MCF 10A (cell line): ENCODE measurements around the gene NFASC. TPM values are rescaled to one million over a fixed set of nuclear protein-coding genes. Genes with fewer than 3 reads are reported as not detected.

Experiments used
- BruUV-seq: library from RNA; stranded (reverse); fragments of 400-500 nt; replicated peaks from 2 replicates; lab custom pipeline; 2021; lab: Mats Ljungman, UMichigan
- CTCF ChIA-PET: fragments of 300-600 bp; sonication (Branson Sonifier 250); formaldehyde crosslinking; extraction: SDS; loops from one replicate; lab custom pipeline; 2021; ENCODE audit warnings: antibody characterized with exemption, inconsistent platforms; lab: Yijun Ruan, JAX
- POLR2A ChIA-PET: fragments of 300-600, 350-650 bp; sonication (Branson Sonifier 250); formaldehyde crosslinking; extraction: SDS; loops from one replicate; lab custom pipeline; 2020; ENCODE audit warnings: antibody characterized with exemption, inconsistent platforms; lab: Yijun Ruan, JAX
- DNase-seq: peaks from one replicate; pipeline ENCODE4 v3.0.0-alpha.2; 2018; ENCODE audit not compliant: unreplicated experiment
- H3K27ac Mint-ChIP-seq: one replicate; pipeline ENCODE4 v1.8.0; 2022; ENCODE audit warnings: mild to moderate bottlenecking, low read depth, mixed read lengths; ENCODE audit not compliant: unreplicated experiment
- H3K27me3 Mint-ChIP-seq: one replicate; pipeline ENCODE4 v1.8.0; 2022; ENCODE audit warnings: mixed read lengths; ENCODE audit not compliant: insufficient read depth, unreplicated experiment
- H3K36me3 Mint-ChIP-seq: one replicate; pipeline ENCODE4 v1.8.0; 2022; ENCODE audit warnings: mild to moderate bottlenecking, moderate library complexity, mixed read lengths; ENCODE audit not compliant: insufficient read depth, unreplicated experiment
- H3K4me1 Mint-ChIP-seq: one replicate; pipeline ENCODE4 v1.8.0; 2022; ENCODE audit warnings: mixed read lengths; ENCODE audit not compliant: insufficient read depth, unreplicated experiment
- H3K4me3 Mint-ChIP-seq: one replicate; pipeline ENCODE4 v1.8.0; 2022; ENCODE audit warnings: mild to moderate bottlenecking, moderate library complexity, mixed read lengths; ENCODE audit not compliant: unreplicated experiment
- H3K9me3 Mint-ChIP-seq: one replicate; pipeline ENCODE4 v1.8.0; 2022; ENCODE audit warnings: mixed read lengths; ENCODE audit not compliant: unreplicated experiment
- intact Hi-C: fragments of 100-400 bp; cut with micrococcal nuclease; formaldehyde crosslinking; loops from 2 replicates; pipeline ENCODE4 v1.14.1; 2022
- total RNA-seq: library from RNA; stranded (reverse); gene quantifications from 2 replicates; pipeline ENCODE4 v1.2.3, GENCODE V29; 2022
- TF ChIP-seq, protein P1 (sequence below): fragments of 200-600 bp; IDR thresholded peaks from one replicate; pipeline ENCODE4 v1.8.0; 2022; ENCODE audit warnings: antibody characterized with exemption, mild to moderate bottlenecking; ENCODE audit not compliant: unreplicated experiment

NFASC gene
- total RNA-seq, 1 experiment from 2014 or later = 0.98 TPM

DNA sequence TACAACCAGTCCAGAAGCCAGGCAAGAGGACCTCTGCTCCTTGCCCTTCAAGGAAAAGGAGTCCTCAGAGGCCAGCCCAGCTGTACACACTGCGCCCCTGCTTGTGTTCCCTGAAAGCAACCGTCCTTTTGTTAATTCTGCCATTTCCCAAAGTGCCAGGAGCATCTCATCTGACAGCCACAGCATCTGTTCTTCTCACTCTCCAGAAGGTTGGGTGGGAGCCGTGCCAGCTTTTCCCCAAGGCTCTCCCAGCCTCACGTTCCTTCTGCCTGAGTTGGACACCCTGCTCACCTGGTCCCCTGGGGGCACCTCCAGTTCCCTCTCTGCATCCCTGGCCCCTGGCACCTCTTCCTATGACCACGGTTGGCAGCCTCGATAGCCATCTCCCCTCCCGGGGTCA lies 161.8 kb downstream of the NFASC start:
- H3K27me3 Mint-ChIP-seq = peaks cover 85% of the 10 kb centered on the region
- CTCF ChIA-PET = interaction anchor here (2.8 to 6.8 kb wide), 2 partner anchors 29 to 56 kb away, joined by 7 to 48 read pairs; no protein-coding TSS in a partner anchor
- no peak overlapping the region for H3K4me3 Mint-ChIP-seq
- H3K9me3 Mint-ChIP-seq = no peaks in the 10 kb centered on the region
- intact Hi-C loops = no loop called here
- H3K27ac Mint-ChIP-seq = no peak overlapping the region
- POLR2A ChIA-PET = no interaction called here
- H3K4me1 Mint-ChIP-seq = no peaks in the 10 kb centered on the region
- no peak for DNase-seq
- BruUV-seq = no TSS peak
- TF ChIP-seq, protein P1, sequence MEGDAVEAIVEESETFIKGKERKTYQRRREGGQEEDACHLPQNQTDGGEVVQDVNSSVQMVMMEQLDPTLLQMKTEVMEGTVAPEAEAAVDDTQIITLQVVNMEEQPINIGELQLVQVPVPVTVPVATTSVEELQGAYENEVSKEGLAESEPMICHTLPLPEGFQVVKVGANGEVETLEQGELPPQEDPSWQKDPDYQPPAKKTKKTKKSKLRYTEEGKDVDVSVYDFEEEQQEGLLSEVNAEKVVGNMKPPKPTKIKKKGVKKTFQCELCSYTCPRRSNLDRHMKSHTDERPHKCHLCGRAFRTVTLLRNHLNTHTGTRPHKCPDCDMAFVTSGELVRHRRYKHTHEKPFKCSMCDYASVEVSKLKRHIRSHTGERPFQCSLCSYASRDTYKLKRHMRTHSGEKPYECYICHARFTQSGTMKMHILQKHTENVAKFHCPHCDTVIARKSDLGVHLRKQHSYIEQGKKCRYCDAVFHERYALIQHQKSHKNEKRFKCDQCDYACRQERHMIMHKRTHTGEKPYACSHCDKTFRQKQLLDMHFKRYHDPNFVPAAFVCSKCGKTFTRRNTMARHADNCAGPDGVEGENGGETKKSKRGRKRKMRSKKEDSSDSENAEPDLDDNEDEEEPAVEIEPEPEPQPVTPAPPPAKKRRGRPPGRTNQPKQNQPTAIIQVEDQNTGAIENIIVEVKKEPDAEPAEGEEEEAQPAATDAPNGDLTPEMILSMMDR = no peak
- H3K36me3 Mint-ChIP-seq = no peaks in the 10 kb centered on the region

GRCh38 chr1:205037539-205037938 lies 166.9 kb downstream of the NFASC start:
- TF ChIP-seq, protein P1 = no peak
- ChIA-PET POLR2A (interaction anchor here (1.9 kb wide), 1 partner anchor 12 kb away, joined by 4 read pairs; no protein-coding TSS in a partner anchor), CTCF (interaction anchor here (0.7 to 7.7 kb wide), 5 partner anchors 24 to 295 kb away, joined by 3 to 72 read pairs (median 6); no protein-coding TSS in a partner anchor)
- H3K27ac Mint-ChIP-seq = no peak overlapping the region
- H3K36me3 Mint-ChIP-seq = no peaks in the 10 kb centered on the region
- peaks cover 75% of the 10 kb centered on the region for H3K27me3 Mint-ChIP-seq
- no peak overlapping the region for H3K4me3 Mint-ChIP-seq
- intact Hi-C loops = no loop called here
- DNase-seq = no peak
- no peaks in the 10 kb centered on the region for H3K4me1 Mint-ChIP-seq
- no peaks in the 10 kb centered on the region for H3K9me3 Mint-ChIP-seq
- BruUV-seq = no TSS peak

DNA sequence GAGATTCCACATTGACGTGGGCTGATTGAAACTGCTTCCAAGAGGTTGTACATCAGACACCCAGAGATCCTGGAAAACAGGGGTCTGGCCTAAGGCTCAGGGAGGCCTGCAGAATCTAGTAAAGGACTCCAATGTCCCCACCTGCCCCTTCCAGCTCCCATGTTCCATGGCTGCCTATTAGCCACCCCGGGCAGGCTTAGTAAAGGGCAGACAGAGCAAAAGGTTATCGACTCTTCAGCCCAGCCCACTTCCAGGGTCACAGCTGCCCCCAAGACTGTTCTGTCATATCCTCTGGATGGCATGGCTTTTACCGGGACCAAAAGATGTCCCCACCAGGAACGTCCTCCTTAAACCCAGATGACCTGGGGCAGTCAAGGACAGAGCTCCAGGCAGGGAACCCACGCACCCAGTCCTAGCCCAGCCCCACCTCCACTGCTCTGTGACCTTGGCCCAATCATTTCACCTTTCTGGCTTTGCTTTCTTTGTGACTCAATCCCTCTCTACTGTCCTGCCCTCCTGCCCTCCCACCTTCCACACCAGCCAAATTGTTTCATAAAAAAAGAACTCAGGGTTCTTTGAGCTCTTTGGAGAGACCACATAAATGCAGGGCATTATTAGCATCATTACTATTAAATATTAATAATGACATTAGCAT lies 167.6 kb downstream of the NFASC start:
- TF ChIP-seq, protein P1 = no peak
- Mint-ChIP-seq H3K4me1 (no peaks in the 10 kb centered on the region), H3K9me3 (no peaks in the 10 kb centered on the region), H3K27ac (no peak overlapping the region), H3K4me3 (no peak overlapping the region), H3K36me3 (no peaks in the 10 kb centered on the region), H3K27me3 (peaks cover 77% of the 10 kb centered on the region)
- ChIA-PET CTCF (interaction anchor here (0.7 to 7.7 kb wide), 9 partner anchors 23 to 294 kb away, joined by 3 to 72 read pairs (median 5); no protein-coding TSS in a partner anchor), POLR2A (interaction anchor here (1.9 kb wide), 1 partner anchor 11 kb away, joined by 4 read pairs; no protein-coding TSS in a partner anchor)
- DNase-seq = no peak
- intact Hi-C loops = no loop called here
- BruUV-seq = no TSS peak

- Mint-ChIP-seq H3K36me3 (no peaks in the 10 kb centered on the region), H3K27me3 (peaks cover 82% of the 10 kb centered on the region), H3K27ac (no peak overlapping the region), H3K9me3 (no peaks in the 10 kb centered on the region), H3K4me1 (no peaks in the 10 kb centered on the region), H3K4me3 (no peak overlapping the region)
- POLR2A ChIA-PET = interaction anchor here (0.6 to 1.1 kb wide), 4 partner anchors 10 to 45 kb away, joined by 3 read pairs; no protein-coding TSS in a partner anchor
- TF ChIP-seq, protein P1 = no peak
- DNase-seq = no peak
- no TSS peak for BruUV-seq
- intact Hi-C loops = no loop called here
- CTCF ChIA-PET = interaction anchor here (0.6 to 7.7 kb wide), 8 partner anchors 12 to 591 kb away, joined by 3 to 72 read pairs (median 4); partner anchors contain the start of gene ELK4
Measured at GRCh38 chr1:205041001-205041715, 170.5 kb downstream of the NFASC start.
